Activated naive CD4-positive, alpha-beta T cell treated with anti-CD3 and anti-CD28 coated beads for 36 hours (primary cell): ENCODE measurements around the gene SLF1. TPM values are rescaled to one million over a fixed set of nuclear protein-coding genes. Genes with fewer than 3 reads are reported as not detected.

ENCODE experiments used
- CTCF ChIA-PET: fragments of 350-600 bp; sonication (Branson Sonifier 250); formaldehyde crosslinking; loops from one replicate; lab custom pipeline; 2021; ENCODE audit warnings: antibody characterized with exemption; lab: Charles Lee
- DNase-seq: peaks from one replicate; pipeline ENCODE4 v3.0.0-alpha.2; 2020
- H3K27ac Mint-ChIP-seq: one replicate; pipeline ENCODE4 v1.8.0; 2021; ENCODE audit warnings: mild to moderate bottlenecking, mixed read lengths
- H3K27me3 Mint-ChIP-seq: one replicate; pipeline ENCODE4 v1.8.0; 2021; ENCODE audit warnings: low read depth, mixed read lengths
- H3K36me3 Mint-ChIP-seq: one replicate; pipeline ENCODE4 v1.8.0; 2021; ENCODE audit warnings: low read depth, mixed read lengths
- H3K4me1 Mint-ChIP-seq: one replicate; pipeline ENCODE4 v1.8.0; 2021; ENCODE audit warnings: low read depth, mixed read lengths
- H3K4me3 Mint-ChIP-seq: one replicate; pipeline ENCODE4 v1.8.0; 2021; ENCODE audit warnings: mild to moderate bottlenecking, moderate library complexity, mixed read lengths
- H3K9me3 Mint-ChIP-seq: one replicate; pipeline ENCODE4 v1.8.0; 2021; ENCODE audit warnings: mixed read lengths
- intact Hi-C: fragments of 100-400 bp; cut with micrococcal nuclease; formaldehyde crosslinking; loops from one replicate; pipeline ENCODE4 v1.15.1; 2023
- total RNA-seq, 2 experiments: library from RNA; stranded (reverse); gene quantifications; one replicate each; pipeline ENCODE4 v1.2.3, GENCODE V29; 2021

SLF1 gene
- total RNA-seq, 2 experiments from 2014 or later, result 12.4 to 12.8 TPM

DNA sequence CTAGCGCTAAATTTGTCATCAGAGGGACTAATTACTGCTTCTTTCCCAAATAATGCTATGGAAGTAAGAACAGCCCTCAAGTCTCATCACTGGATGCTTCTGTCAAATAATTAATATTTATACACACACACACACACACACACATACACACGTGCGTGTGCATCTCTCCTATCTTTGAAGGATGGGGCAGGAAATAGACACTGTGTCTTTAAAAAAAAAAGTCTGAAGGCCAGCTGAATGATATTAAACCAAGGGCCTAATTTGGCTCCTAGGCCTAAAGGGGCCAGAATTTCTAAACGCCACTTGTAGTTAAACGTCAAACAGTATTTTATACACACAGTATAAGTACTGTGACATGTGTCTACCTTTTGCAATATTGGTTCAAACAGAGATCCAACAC, 3.3 kb downstream of the SLF1 start:
- H3K4me3 Mint-ChIP-seq, result no peak overlapping the region
- peaks cover 2% of the 10 kb centered on the region for H3K36me3 Mint-ChIP-seq
- H3K4me1 Mint-ChIP-seq, result peaks cover 34% of the 10 kb centered on the region
- CTCF ChIA-PET, result no interaction called here
- H3K9me3 Mint-ChIP-seq, result no peaks in the 10 kb centered on the region
- intact Hi-C loops, result no loop called here
- no peak overlapping the region for H3K27ac Mint-ChIP-seq
- no peak for DNase-seq
- no peaks in the 10 kb centered on the region for H3K27me3 Mint-ChIP-seq

DNA sequence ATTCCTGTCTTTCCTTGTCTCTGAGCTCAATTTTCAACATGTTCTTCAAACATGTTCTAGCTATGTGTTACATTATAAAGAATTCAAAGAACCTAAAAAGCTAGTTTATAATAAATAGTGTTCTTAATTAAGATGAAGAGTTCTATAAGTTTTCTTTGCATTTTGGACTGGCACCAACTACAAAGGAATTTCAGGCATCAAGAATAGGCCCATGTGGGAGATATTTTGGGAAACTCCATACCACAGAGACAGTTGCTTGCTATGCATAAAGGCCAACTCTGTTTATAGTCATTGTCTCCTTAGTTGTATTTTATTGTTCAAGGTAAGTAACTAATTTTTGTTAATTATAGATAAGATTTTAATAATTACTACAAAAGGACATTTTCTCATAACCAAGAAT, 4.5 kb downstream of the SLF1 start:
- intact Hi-C loops, result no loop called here
- H3K27me3 Mint-ChIP-seq, result no peaks in the 10 kb centered on the region
- H3K36me3 Mint-ChIP-seq, result peaks cover 2% of the 10 kb centered on the region
- CTCF ChIA-PET, result no interaction called here
- DNase-seq, result no peak
- no peaks in the 10 kb centered on the region for H3K9me3 Mint-ChIP-seq
- H3K4me1 Mint-ChIP-seq, result peaks cover 25% of the 10 kb centered on the region
- H3K27ac Mint-ChIP-seq, result no peak overlapping the region
- H3K4me3 Mint-ChIP-seq, result no peak overlapping the region

DNA sequence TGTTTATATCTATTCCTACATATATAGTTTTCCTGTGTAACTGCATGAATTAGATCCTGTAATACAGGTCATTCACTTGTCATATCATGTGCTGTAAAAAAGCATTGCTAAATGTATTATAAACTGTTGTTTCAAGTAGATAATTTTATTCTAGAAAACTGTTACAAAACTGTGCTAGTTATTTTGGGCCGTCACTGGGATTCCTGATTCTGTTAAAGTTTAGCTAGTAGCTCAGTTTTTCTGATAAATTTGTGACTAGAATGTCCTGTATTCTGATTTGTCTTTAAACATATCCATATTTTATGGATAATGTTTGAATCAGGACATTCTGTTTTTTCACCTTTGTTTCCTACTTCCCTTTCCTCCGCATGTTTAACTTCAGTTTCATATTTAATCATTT, 5.4 kb downstream of the SLF1 start:
- Mint-ChIP-seq H3K36me3 (peaks cover 2% of the 10 kb centered on the region), H3K9me3 (no peaks in the 10 kb centered on the region), H3K27ac (no peak overlapping the region), H3K4me1 (peaks cover 25% of the 10 kb centered on the region), H3K27me3 (no peaks in the 10 kb centered on the region), H3K4me3 (no peak overlapping the region)
- CTCF ChIA-PET, result no interaction called here
- no peak for DNase-seq
- intact Hi-C loops, result no loop called here

DNA sequence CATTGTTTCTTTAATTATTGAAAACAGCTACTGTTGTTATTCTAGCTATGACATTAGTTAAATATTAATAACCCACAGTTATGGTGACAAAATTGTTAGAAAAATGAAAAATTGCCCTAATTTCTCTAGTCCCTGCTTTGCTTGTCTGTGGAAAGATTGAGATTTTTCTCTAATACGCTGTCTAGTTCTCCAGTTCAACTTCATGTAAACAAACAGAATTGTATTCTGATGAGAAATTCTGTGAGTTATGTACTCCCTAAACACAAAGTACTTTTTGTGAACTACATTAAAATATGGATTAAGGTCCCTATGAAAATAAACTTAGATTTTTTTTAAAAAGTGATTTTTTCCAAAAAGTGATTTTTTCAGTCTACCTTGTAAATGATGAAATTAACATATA, 8.7 kb downstream of the SLF1 start:
- CTCF ChIA-PET, result no interaction called here
- H3K4me1 Mint-ChIP-seq, result peaks cover 5% of the 10 kb centered on the region
- no peak for DNase-seq
- no peaks in the 10 kb centered on the region for H3K27me3 Mint-ChIP-seq
- H3K4me3 Mint-ChIP-seq, result no peak overlapping the region
- intact Hi-C loops, result no loop called here
- H3K36me3 Mint-ChIP-seq, result peaks cover 20% of the 10 kb centered on the region
- no peak overlapping the region for H3K27ac Mint-ChIP-seq
- no peaks in the 10 kb centered on the region for H3K9me3 Mint-ChIP-seq

DNA sequence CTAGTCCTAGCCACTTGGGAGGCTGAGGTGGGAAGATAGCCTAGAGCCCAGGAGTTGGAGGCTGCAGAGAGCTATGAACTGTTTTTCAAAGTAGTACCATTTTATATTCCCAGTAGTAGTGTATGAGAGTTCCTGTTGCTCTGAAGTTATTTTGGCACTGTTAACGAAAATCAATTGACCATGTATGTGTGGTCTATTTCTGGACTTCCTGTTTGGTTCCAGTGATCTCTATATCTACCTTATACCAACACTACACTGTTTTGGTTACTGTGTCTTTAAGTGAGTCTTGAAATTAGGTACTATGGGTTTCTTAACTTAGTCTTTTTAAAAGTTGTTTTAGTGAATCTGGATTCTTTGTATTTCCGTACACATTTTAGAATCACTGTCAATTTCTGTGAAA, 13.6 kb downstream of the SLF1 start:
- no peak overlapping the region for H3K4me3 Mint-ChIP-seq
- peaks cover 52% of the 10 kb centered on the region for H3K36me3 Mint-ChIP-seq
- H3K27ac Mint-ChIP-seq, result no peak overlapping the region
- peaks cover 4% of the 10 kb centered on the region for H3K9me3 Mint-ChIP-seq
- H3K4me1 Mint-ChIP-seq, result peaks cover 4% of the 10 kb centered on the region
- CTCF ChIA-PET, result no interaction called here
- H3K27me3 Mint-ChIP-seq, result no peaks in the 10 kb centered on the region
- intact Hi-C loops, result no loop called here
- no peak for DNase-seq

DNA sequence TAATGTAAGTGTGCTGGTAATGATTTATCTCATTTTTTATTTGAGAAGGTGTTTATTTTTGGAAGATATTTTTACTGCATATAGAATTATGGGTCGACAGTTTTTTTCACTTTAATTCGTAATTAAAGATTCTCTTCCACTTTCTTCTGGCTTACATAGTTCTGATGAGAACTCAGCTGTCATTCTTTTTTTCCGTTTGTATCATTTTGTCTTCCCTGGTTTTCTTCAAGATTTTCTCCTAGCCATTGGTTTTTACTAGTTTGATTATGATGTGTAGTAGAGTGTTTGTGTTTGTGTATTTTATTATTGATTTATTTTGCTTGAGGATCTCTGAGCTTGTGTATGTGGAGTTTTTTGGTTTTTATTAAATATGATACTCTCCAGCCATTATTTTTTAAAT, 21.7 kb downstream of the SLF1 start:
- no peaks in the 10 kb centered on the region for H3K27me3 Mint-ChIP-seq
- peaks cover 69% of the 10 kb centered on the region for H3K36me3 Mint-ChIP-seq
- intact Hi-C loops, result no loop called here
- H3K4me1 Mint-ChIP-seq, result peaks cover 4% of the 10 kb centered on the region
- no peak for DNase-seq
- no peak overlapping the region for H3K27ac Mint-ChIP-seq
- CTCF ChIA-PET, result no interaction called here
- H3K4me3 Mint-ChIP-seq, result no peak overlapping the region
- H3K9me3 Mint-ChIP-seq, result peaks cover 20% of the 10 kb centered on the region

DNA sequence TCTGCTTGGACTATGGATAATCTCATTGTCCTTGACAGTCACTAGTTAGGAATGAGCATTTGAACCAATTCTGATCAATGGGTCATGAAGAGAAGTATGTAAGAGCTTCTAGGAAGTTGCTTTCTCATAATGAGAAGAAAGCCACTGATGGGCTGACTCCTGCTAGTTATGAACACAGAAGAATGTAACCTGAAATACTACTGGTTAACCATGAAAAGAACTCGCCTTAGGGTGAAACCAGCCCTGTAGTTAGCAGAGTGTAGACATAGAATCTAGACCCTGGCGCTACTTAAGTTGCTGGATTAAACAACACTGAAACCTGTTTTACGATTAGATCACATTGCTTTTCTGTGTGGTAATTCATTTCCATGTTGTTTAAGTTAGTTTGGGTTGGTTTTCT, 26.6 kb downstream of the SLF1 start:
- peaks cover 1% of the 10 kb centered on the region for H3K4me1 Mint-ChIP-seq
- no peak overlapping the region for H3K27ac Mint-ChIP-seq
- DNase-seq, result no peak
- no peaks in the 10 kb centered on the region for H3K27me3 Mint-ChIP-seq
- peaks cover 29% of the 10 kb centered on the region for H3K36me3 Mint-ChIP-seq
- intact Hi-C loops, result no loop called here
- no peak overlapping the region for H3K4me3 Mint-ChIP-seq
- CTCF ChIA-PET, result no interaction called here
- peaks cover 7% of the 10 kb centered on the region for H3K9me3 Mint-ChIP-seq

DNA sequence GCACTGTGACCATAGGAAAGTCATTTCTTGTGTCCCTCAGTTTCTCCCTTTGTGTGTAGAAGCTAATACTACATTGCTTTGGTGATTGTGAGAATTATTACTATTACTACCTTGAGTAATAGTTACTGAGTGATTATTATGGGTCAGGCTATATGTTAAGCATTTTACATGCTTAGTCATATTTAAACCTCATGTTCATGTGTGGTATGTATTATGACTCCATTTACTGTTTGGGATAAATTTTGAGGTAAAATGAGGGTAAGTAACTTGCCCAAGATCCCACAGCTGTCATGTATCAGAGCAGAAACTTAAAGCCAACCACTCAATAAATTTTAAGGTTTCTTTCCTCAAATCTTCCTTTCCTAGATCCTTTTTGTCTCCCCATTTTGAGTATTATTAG, 28.3 kb downstream of the SLF1 start:
- H3K36me3 Mint-ChIP-seq, result peaks cover 17% of the 10 kb centered on the region

DNA sequence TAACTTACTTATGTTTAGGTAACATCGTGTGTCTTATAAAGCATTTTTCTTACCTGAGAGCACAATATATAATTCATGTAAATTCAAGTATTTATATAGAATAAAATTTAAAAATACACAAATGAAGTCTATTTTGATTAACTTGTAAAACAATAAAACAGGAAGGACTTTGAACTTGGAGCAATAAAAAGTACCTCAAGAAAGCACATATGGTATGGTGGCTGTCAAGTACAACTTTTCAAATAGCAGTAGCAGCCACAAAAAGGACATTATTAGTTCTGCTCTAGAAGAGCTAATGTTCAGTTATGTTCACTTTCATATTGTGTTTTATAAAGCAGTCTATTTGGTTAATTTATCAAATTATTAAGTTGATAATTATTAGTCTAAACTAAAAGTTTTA, 31.4 kb downstream of the SLF1 start:
- DNase-seq, result no peak
- Mint-ChIP-seq H3K27me3 (no peaks in the 10 kb centered on the region), H3K27ac (no peak overlapping the region), H3K4me3 (no peak overlapping the region), H3K4me1 (no peaks in the 10 kb centered on the region), H3K9me3 (peaks cover 7% of the 10 kb centered on the region), H3K36me3 (peaks cover 22% of the 10 kb centered on the region)
- CTCF ChIA-PET, result interaction anchor here (0.7 kb wide), 1 partner anchor 8 kb away, joined by 6 read pairs; no protein-coding TSS in a partner anchor
- intact Hi-C loops, result no loop called here

More for the DNA sequence above, 28.3 kb downstream of the SLF1 start:
- no peaks in the 10 kb centered on the region for H3K9me3 Mint-ChIP-seq
- no peak for DNase-seq
- intact Hi-C loops, result no loop called here
- no peak overlapping the region for H3K27ac Mint-ChIP-seq
- peaks cover under 1% of the 10 kb centered on the region for H3K4me1 Mint-ChIP-seq
- no peak overlapping the region for H3K4me3 Mint-ChIP-seq
- no peaks in the 10 kb centered on the region for H3K27me3 Mint-ChIP-seq
- CTCF ChIA-PET, result no interaction called here

DNA sequence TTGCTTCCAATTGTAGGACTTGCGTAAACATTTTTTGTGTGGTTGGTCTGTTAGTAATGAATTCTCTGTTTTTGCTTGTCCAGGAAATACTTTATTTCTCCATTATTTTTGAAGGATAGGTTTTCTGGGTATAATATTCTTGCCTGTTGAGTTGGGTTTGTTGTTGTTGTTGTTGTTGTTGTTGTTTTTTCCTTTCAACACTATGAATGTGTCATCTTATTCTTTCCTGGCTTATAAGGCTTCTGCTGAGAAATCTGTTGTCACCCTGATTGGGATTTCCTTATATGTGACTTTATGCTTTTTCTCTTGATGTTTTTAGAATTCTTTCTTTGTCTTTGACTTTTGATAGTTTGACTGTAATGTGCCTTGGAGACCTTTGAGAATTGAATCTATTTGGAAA, 39.8 kb downstream of the SLF1 start:
- intact Hi-C loops, result no loop called here
- no peak overlapping the region for H3K27ac Mint-ChIP-seq

DNA sequence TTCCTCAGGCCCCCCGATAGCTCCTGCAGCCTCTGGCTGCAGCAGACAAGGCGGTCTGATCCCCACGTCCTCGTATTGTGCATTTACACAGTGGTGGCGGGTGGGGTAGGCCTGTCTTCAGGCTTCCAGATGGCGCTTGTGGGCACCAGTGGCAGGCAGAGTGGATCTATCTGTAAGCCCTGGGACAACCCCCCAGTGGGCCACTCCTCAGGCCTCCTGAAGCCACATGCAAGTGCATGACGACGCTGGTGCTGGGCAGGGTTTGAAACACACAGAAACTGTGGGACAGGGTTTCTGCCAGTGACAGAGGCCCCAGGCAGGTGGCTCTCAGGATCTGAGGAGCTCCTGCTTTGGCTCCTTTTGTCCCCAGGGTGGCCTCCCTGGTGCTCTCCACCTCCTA, 42.0 kb downstream of the SLF1 start:
- Mint-ChIP-seq H3K4me3 (no peak overlapping the region), H3K27ac (no peak overlapping the region), H3K4me1 (no peaks in the 10 kb centered on the region), H3K9me3 (peaks cover 17% of the 10 kb centered on the region), H3K36me3 (peaks cover 43% of the 10 kb centered on the region), H3K27me3 (no peaks in the 10 kb centered on the region)
- intact Hi-C loops, result no loop called here
- CTCF ChIA-PET, result no interaction called here
- DNase-seq, result no peak

More for the DNA sequence above, 39.8 kb downstream of the SLF1 start:
- H3K4me3 Mint-ChIP-seq, result no peak overlapping the region
- no peaks in the 10 kb centered on the region for H3K4me1 Mint-ChIP-seq
- H3K36me3 Mint-ChIP-seq, result peaks cover 56% of the 10 kb centered on the region
- DNase-seq, result no peak
- CTCF ChIA-PET, result no interaction called here
- H3K27me3 Mint-ChIP-seq, result no peaks in the 10 kb centered on the region
- peaks cover 26% of the 10 kb centered on the region for H3K9me3 Mint-ChIP-seq

DNA sequence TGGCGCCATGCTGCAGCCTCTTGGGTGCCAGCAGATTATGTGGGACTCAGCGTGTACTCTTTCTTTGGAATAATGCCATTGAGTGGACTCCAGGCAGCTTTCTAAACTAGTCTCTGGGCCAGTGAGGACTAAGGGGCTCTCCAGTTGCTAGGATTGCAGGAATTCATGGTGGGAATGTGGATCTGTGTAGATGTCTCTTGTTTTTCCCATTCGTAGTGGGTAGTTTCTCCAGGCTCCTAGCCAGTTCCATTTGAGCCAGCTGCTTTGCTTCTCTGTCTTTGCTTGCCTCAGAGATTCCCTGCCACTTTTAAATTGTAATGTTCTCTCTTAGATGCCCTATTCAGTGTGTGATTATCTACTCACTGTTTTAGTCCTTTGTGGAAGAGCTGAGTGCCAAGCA, 42.6 kb downstream of the SLF1 start:
- Mint-ChIP-seq H3K27me3 (no peaks in the 10 kb centered on the region), H3K9me3 (peaks cover 17% of the 10 kb centered on the region), H3K27ac (no peak overlapping the region), H3K36me3 (peaks cover 38% of the 10 kb centered on the region), H3K4me1 (no peaks in the 10 kb centered on the region), H3K4me3 (no peak overlapping the region)
- intact Hi-C loops, result no loop called here
- no peak for DNase-seq
- CTCF ChIA-PET, result no interaction called here

DNA sequence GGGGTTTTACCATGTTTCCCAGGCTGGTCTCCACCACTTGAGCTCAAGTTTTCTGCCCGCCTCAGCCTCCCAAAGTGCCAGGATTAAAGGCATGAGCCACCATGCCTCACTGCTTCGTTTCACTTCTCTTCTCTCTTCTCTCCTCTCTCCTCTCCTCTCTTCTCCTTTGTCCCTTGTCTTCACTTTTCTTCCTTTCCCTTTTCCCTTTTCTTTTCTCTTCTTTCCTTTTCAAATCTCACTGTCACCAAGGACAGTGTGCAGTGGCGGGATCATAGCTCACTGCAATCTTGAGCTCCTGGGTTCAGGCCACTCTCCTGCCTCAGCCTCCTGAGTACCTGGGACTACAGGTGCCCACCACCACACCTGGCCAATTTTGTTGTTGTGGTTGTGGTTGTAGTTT, 49.5 kb downstream of the SLF1 start:
- no peaks in the 10 kb centered on the region for H3K4me1 Mint-ChIP-seq
- DNase-seq, result no peak
- intact Hi-C loops, result no loop called here
- H3K27ac Mint-ChIP-seq, result no peak overlapping the region
- peaks cover 18% of the 10 kb centered on the region for H3K36me3 Mint-ChIP-seq
- no peaks in the 10 kb centered on the region for H3K9me3 Mint-ChIP-seq
- no peaks in the 10 kb centered on the region for H3K27me3 Mint-ChIP-seq
- CTCF ChIA-PET, result no interaction called here
- no peak overlapping the region for H3K4me3 Mint-ChIP-seq

DNA sequence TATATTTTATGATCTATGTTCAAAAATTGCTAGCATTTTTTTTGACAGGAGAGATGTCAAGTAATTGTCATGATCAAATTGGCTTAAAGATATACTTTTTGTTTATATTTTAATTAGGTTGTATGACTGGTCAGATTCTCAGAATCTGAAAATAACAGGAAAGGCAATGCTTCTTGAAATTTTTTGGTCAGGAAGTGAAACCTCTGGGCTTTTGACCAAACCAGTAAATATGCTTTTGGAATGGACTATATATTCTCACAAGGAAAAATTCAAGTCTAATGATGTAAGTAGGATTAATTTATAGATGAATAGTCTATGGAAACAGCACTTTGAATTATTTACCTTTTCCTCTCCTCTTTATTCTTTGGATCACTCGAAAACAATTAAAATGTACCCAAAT, 52.3 kb downstream of the SLF1 start:
- Mint-ChIP-seq H3K27ac (no peak overlapping the region), H3K4me3 (no peak overlapping the region), H3K9me3 (no peaks in the 10 kb centered on the region), H3K27me3 (no peaks in the 10 kb centered on the region), H3K4me1 (no peaks in the 10 kb centered on the region), H3K36me3 (peaks cover 17% of the 10 kb centered on the region)
- DNase-seq, result no peak
- CTCF ChIA-PET, result no interaction called here
- intact Hi-C loops, result no loop called here
